ENCODE measurements around the gene ELMO1. TPM values are rescaled to one million over a fixed set of nuclear protein-coding genes. Genes with fewer than 3 reads are reported as not detected.

Gene ELMO1
- total and polyA plus RNA-seq, 8 donors, result 18.2 to 55.3 (median 45.6) TPM

DNA sequence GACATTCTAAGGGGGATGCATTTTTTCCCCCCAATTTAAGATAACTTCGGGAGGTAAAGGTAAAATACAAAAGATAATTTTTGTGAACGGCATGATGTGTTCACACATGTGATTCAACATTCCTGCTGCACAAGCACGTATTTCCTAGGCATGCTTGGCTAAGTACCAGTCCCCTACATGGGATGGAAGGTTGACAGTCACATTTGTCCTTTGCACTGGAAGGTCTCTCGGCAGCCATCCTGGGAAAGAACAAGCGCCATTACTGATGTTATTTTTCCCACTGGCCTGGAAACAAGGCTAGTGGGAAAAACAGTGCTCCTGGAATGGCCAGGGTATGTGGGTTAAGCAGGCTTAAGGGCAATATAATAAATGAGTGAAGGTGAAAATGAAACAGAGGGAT is 448.2 kb downstream of the ELMO1 start:
- TF ChIP-seq, protein P1, sequence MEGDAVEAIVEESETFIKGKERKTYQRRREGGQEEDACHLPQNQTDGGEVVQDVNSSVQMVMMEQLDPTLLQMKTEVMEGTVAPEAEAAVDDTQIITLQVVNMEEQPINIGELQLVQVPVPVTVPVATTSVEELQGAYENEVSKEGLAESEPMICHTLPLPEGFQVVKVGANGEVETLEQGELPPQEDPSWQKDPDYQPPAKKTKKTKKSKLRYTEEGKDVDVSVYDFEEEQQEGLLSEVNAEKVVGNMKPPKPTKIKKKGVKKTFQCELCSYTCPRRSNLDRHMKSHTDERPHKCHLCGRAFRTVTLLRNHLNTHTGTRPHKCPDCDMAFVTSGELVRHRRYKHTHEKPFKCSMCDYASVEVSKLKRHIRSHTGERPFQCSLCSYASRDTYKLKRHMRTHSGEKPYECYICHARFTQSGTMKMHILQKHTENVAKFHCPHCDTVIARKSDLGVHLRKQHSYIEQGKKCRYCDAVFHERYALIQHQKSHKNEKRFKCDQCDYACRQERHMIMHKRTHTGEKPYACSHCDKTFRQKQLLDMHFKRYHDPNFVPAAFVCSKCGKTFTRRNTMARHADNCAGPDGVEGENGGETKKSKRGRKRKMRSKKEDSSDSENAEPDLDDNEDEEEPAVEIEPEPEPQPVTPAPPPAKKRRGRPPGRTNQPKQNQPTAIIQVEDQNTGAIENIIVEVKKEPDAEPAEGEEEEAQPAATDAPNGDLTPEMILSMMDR (IDR thresholded peaks at IDR 0.05), result no peak
- ATAC-seq, result no peak
- no peak for DNase-seq
- H3K36me3 ChIP-seq, result no peaks in the 10 kb centered on the region
- no peaks in the 10 kb centered on the region for H3K27me3 ChIP-seq
- no peak overlapping the region for H3K4me3 ChIP-seq
- H3K4me1 ChIP-seq, result no peaks in the 10 kb centered on the region
- intact Hi-C loops (cut with DNase I), result no loop called here
- H3K9me3 ChIP-seq, result no peaks in the 10 kb centered on the region
- no peak overlapping the region for H3K27ac ChIP-seq

DNA sequence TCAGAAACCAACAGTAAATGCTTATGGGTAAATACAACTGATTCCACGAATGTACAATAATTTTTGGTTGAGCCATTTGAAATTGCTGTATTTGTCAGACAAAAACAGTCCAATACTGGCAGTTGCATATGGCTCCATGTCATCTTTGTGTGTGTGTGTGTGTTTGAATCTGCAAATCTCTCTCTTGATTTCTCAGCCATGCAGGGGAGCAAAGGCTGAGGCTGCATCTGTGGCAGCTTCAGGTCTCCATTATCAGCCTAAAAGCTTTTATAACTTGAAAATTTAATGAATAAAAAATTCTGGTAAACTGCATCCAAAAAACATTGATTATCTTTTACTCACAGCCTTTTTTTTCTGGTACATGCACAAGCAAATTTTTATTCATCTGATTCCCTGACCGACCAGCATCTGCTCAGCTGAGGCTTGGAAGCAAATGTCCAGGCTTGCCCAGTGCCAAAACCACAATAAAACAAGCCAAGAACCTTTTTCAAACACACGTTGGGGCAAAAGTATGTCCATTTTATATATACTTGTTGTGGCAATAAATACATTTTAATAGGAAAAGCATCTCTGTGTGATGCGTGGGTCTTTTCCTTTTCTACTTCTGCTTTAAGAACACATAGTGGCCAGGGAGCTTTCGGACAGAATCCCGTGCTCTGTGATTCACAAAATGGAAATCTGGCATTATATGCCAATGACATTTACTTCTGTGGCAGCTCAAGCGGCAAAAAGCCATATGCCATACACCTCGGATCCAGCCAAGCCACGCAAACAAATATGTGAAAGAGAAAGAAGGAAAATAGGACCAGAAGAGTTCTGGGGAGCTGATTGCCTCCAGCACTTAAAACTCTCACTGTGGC is 448.8 kb downstream of the ELMO1 start:
- no peaks in the 10 kb centered on the region for H3K9me3 ChIP-seq
- H3K27ac ChIP-seq, result no peak overlapping the region
- no peak overlapping the region for H3K4me3 ChIP-seq
- no peaks in the 10 kb centered on the region for H3K27me3 ChIP-seq
- TF ChIP-seq, protein P1 (IDR thresholded peaks at IDR 0.05), result no peak
- H3K36me3 ChIP-seq, result no peaks in the 10 kb centered on the region
- DNase-seq, result no peak
- intact Hi-C loops (cut with DNase I), result no loop called here
- no peak for ATAC-seq
- H3K4me1 ChIP-seq, result no peaks in the 10 kb centered on the region

DNA sequence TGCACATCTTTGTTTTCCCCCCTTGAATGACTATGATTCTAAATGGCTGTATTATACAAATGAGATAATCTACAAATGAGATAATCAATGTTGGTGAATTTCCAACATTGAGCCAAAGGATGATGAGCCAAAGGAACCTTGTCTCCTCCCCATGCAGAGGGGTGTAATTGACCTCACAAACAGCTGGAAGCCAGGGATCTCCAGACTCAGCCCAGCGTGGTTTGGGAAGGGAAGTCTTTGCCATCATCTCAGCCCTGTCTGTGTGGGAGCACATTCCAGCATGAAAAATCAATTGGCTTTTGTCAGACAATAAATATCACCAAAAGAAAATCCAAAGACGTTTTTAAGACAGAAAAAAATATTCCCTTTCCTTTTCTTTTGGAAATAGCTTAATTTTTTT is 452.9 kb downstream of the ELMO1 start:
- no peaks in the 10 kb centered on the region for H3K4me1 ChIP-seq
- ATAC-seq, result no peak
- TF ChIP-seq, protein P1 (IDR thresholded peaks at IDR 0.05), result no peak
- no peaks in the 10 kb centered on the region for H3K27me3 ChIP-seq
- DNase-seq, result no peak
- intact Hi-C loops (cut with DNase I), result no loop called here
- H3K4me3 ChIP-seq, result no peak overlapping the region
- H3K36me3 ChIP-seq, result no peaks in the 10 kb centered on the region
- no peaks in the 10 kb centered on the region for H3K9me3 ChIP-seq
- H3K27ac ChIP-seq, result no peak overlapping the region

DNA sequence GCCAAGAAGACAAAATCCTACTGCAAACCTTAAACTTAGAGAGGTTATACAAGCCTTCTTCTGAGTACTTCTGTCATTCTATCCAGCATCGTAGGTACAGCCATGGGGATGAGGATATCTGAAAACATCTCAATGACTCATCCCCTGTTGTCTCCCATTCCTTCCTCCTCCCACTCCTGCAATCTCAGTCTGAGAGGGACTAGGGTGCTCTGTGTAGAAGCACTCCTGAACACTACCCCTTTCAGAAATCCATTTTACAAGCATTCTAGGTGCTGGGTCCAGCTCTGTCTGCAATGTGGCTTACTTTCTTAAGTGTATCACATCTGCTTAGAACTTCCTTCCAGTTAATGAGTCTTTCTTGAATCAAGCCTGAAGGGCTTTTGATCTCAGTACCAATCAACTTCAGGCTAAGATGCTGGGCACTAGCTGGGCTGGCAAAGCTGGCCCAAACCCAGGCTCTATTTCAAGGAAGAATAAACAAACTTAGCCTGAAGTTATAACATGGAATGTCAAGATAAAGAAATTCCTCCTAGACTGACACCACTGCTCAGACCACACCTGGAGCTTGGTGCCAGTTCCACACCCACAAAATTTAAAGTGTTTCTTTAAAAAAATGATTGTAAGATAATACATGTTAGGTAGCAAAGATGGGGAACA is 454.1 kb downstream of the ELMO1 start:
- intact Hi-C loops (cut with DNase I), result no loop called here
- peak; percentile 90 for ATAC-seq
- TF ChIP-seq, protein P1 (IDR thresholded peaks at IDR 0.05), result no peak

More for the DNA sequence above, 454.1 kb downstream of the ELMO1 start:
- Histone ChIP-seq H3K27me3 (no peaks in the 10 kb centered on the region), H3K36me3 (no peaks in the 10 kb centered on the region), H3K4me3 (no peak overlapping the region), H3K9me3 (no peaks in the 10 kb centered on the region), H3K27ac (no peak overlapping the region), H3K4me1 (no peaks in the 10 kb centered on the region)
- DNase-seq, result no peak

All from left lung (tissue), 10 donors.